Measurements from ENCODE around the gene KIRREL3.

The KIRREL3 gene

DNA sequence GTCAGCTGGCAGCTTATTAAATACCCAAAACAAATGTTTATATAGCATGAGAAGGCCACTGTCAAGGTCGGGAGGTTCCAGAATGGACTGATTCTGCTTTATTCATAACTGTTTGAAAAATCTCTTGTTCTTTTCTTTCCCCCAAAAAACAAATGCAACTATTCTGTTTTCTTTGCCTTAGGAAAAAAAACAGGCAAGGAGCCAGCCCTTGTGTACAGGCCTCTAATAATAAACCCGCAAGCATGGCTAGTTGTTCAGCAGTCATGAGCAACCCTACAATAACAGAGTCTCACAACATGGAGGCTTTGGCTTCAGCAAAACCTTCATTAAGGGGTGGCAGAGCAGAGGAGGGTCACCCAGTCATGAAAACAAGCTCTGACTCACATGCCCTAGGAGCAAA lies 191.7 kb downstream of the KIRREL3 start:
- H3K4me3 ChIP-seq (ENCODE audit: low read depth, low read length), result no peak overlapping the region
- TF ChIP-seq, protein P1, sequence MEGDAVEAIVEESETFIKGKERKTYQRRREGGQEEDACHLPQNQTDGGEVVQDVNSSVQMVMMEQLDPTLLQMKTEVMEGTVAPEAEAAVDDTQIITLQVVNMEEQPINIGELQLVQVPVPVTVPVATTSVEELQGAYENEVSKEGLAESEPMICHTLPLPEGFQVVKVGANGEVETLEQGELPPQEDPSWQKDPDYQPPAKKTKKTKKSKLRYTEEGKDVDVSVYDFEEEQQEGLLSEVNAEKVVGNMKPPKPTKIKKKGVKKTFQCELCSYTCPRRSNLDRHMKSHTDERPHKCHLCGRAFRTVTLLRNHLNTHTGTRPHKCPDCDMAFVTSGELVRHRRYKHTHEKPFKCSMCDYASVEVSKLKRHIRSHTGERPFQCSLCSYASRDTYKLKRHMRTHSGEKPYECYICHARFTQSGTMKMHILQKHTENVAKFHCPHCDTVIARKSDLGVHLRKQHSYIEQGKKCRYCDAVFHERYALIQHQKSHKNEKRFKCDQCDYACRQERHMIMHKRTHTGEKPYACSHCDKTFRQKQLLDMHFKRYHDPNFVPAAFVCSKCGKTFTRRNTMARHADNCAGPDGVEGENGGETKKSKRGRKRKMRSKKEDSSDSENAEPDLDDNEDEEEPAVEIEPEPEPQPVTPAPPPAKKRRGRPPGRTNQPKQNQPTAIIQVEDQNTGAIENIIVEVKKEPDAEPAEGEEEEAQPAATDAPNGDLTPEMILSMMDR (IDR thresholded peaks at IDR 0.05; ENCODE audit: borderline replicate concordance, insufficient read depth, low read depth, low read length), result no peak

DNA sequence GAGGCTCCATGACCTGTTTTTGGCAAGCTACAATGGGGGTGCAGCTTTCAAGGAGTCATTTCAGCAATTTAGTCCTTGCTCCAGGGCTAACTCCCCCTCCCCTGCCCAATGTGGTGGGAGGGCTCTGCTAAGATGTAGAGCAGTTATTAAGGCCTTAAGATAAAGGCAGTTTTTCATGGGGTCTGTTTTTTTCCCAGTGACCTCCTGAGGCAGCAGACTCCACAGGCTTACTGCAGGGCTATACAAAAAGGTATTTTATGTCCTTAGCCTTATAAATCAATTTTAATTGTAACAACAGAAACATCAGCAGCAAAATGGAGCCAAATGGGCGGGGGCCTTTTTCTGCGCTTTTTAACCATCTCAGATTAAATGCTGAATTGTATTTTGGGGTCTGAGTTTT lies 192.3 kb downstream of the KIRREL3 start:
- TF ChIP-seq, protein P1 (IDR thresholded peaks at IDR 0.05; ENCODE audit: borderline replicate concordance, insufficient read depth, low read depth, low read length), result no peak
- no peak overlapping the region for H3K4me3 ChIP-seq (ENCODE audit: low read depth, low read length)

DNA sequence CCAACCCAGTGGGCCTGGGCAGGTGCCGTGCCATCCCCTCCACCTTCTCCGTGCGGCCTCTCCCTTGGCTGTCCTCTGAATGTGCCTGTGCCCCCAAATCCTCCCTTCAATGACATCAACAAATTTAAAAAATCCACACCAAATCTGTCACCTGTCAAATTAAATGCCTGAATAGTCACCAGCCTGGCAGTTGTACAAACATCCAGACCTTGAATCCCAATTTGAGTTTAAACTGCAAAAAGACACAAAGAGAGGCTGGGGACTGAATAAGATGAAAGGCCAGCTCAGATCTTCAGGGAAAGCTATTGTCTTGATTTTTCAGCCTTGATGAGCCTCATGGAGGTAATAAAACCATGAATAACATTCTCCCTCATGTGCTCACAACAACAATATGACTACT lies 194.7 kb downstream of the KIRREL3 start:
- TF ChIP-seq, protein P1 (IDR thresholded peaks at IDR 0.05; ENCODE audit: borderline replicate concordance, insufficient read depth, low read depth, low read length), result no peak
- no peak overlapping the region for H3K4me3 ChIP-seq (ENCODE audit: low read depth, low read length)

DNA sequence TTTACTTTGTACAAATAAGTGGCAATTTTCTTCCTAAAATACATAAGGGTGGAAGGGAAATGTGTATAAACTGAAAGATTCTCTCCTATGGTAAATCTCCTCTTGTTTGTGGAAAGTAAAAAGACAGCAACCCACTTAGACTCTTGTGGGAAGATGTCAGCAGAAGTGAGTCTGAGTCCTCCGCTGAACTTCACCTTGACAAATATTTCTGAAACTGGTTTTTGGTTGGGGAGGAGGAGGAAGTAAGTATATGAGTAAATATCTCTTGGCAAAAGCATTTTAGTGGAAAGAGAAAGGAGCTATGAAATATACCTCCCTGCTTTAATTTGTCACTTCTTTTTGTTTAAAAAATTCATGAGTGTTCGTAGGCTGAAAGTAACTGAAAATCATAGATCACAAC lies 196.2 kb downstream of the KIRREL3 start:
- TF ChIP-seq, protein P1 (IDR thresholded peaks at IDR 0.05; ENCODE audit: borderline replicate concordance, insufficient read depth, low read depth, low read length), result no peak

DNA sequence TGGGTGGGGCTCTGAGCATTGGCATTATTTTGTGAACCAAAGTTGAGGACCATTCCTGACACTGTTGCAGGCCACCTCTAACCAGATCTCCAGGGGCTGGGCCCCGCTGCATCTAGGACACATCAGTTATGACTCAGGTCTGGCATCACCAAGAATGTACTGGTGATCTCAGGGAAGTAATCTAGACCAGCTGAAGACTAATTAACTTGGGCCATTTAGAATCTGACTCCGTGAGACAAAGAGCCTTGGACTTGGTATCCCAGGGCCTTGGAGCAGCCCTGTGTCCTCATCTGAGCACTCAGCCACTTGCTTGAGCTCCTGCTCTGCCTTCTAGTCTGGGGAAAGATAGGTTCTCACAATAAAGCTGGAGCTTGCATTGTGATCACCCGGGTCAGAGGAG lies 200.6 kb downstream of the KIRREL3 start:
- TF ChIP-seq, protein P1 (IDR thresholded peaks at IDR 0.05; ENCODE audit: borderline replicate concordance, insufficient read depth, low read depth, low read length), result no peak
- no peak overlapping the region for H3K4me3 ChIP-seq (ENCODE audit: low read depth, low read length)

More for the DNA sequence above, 196.2 kb downstream of the KIRREL3 start:
- no peak overlapping the region for H3K4me3 ChIP-seq (ENCODE audit: low read depth, low read length)

DNA sequence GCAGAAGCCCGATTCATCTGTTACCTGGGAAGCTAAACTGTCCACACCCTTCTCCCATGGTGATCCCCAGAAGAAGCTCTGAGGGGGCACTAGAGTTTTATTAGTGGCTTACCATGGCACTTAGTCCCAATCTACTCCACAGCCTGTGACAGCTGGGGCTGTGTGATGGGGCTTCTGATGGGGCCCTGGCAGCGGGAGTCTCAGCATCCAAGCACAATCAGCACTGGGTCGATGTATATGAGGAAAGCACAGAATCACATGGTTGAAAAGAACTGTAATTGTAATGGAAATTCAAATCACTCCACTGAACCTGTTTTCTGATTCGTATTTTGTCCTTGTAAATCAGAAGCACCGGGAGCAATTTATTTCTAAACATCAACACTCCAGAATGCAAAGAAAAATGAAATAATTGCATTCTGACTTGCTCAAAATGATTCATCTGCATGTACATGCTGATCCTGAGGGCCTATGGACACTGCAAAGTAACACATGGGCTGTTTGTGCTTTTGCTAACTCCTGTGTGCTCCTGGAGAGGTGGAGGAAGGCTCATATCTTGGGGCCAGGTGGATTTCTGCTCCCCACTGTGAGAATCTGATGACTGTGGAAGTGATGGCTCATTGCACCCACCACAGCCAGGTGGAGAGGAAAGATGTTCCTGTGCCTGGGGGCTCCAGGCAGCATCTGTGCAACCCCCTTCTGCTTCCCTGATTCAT lies 203.0 kb downstream of the KIRREL3 start:
- TF ChIP-seq, protein P1 (IDR thresholded peaks at IDR 0.05; ENCODE audit: borderline replicate concordance, insufficient read depth, low read depth, low read length), result no peak

DNA sequence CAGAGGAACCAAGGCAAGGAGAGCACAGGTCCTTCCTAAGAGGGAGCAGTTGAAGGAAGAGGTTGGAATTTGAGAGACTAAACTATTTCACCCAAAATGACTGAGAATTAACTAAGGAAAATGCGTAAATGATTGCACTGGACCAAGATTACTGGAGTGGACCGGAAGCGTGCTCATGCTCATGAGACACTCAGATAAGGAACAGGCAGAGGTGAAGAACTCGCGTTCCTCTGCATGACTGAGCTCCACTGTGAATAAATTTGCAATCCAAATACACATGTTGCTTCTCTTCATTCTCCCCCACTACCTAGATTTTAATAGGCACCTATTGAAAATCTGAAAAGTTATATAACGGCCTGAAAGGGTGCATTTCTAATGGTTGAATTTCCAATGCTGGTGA lies 207.0 kb downstream of the KIRREL3 start:
- TF ChIP-seq, protein P1 (IDR thresholded peaks at IDR 0.05; ENCODE audit: borderline replicate concordance, insufficient read depth, low read depth, low read length), result no peak
- no peak overlapping the region for H3K4me3 ChIP-seq (ENCODE audit: low read depth, low read length)

More for the DNA sequence above, 203.0 kb downstream of the KIRREL3 start:
- no peak overlapping the region for H3K4me3 ChIP-seq (ENCODE audit: low read depth, low read length)

Data from GM12875 (cell line).